CD4-positive, alpha-beta T cell treated with Interleukin-10 for 1 hour (primary cell): Measurements from ENCODE around the gene STON1.
"Not testable (repeated sequence)": the region's sequence is repeated elsewhere in the genome, so short reads cannot be mapped to it uniquely, and the experiment has no call there.

Source experiments
- DNase-seq: peaks from one replicate; pipeline ENCODE4 v3.0.0-alpha.2; 2020

Gene STON1

GRCh38 chr2:48622691-48623090 lies 92.7 kb downstream of the STON1 start:
- not testable (repeated sequence) for DNase-seq

GRCh38 chr2:48624696-48625095 lies 94.7 kb downstream of the STON1 start:
- DNase-seq = no peak

GRCh38 chr2:48626047-48626446 lies 96.1 kb downstream of the STON1 start:
- no peak for DNase-seq

- DNase-seq = no peak
These were observed 103.2 kb downstream of the STON1 start for GRCh38 chr2:48633143-48633542.

- no peak for DNase-seq
These were observed 105.8 kb downstream of the STON1 start for GRCh38 chr2:48635786-48636185.

GRCh38 chr2:48638261-48638660 lies 108.3 kb downstream of the STON1 start:
- no peak for DNase-seq
